HCT116 (cell line): ENCODE data around the gene ESD. TPM values are rescaled to one million over a fixed set of nuclear protein-coding genes. Genes with fewer than 3 reads are reported as not detected.

Experiments used
- ATAC-seq: fragments of 200-7000 bp; cut with Tn5 transposase; 2 replicates; pipeline ENCODE4 v1.9.1; 2020; ENCODE audit warnings: mild to moderate bottlenecking, moderate library complexity
- BruUV-seq: library from RNA; stranded (reverse); fragments of 400-500 nt; replicated peaks from 2 replicates; lab custom pipeline; 2021; lab: Mats Ljungman, UMichigan
- CTCF ChIA-PET: fragments of 300-600 bp; sonication (Branson Sonifier 250); formaldehyde crosslinking; loops from one replicate; lab custom pipeline; 2021; ENCODE audit warnings: antibody characterized with exemption; lab: Charles Lee
- POLR2A ChIA-PET: fragments of 300-600, 350-600 bp; sonication (Branson Sonifier 250); formaldehyde crosslinking; loops from one replicate; lab custom pipeline; 2021; ENCODE audit warnings: antibody characterized with exemption; lab: Charles Lee
- RAD21 ChIA-PET, 2 experiments: fragments of 300-600 bp; sonication (Branson Sonifier 250); formaldehyde crosslinking; loops; one replicate each; lab custom pipeline; 2023; ENCODE audit warnings: low total read pairs in 2 of 2; ENCODE audit not compliant: uncharacterized antibody in 2 of 2, unreplicated experiment in 2 of 2, low non-redundant PET in 1 of 2; lab: Charles Lee
- DNase-seq: peaks from one replicate; pipeline ENCODE4 v3.0.0-alpha.2; 2010; ENCODE audit warnings: low read depth, low spot score
- H2AFZ ChIP-seq: fragments of 200-600 bp; shearing (Covaris generic), sonication (generic); 2 replicates; pipeline ENCODE4 v1.6.1; 2017; ENCODE audit warnings: low read depth, mixed run types, mixed read lengths, antibody characterized with exemption, low read length; ENCODE audit not compliant: poor library complexity, severe bottlenecking
- H3K27ac ChIP-seq: 2 replicates; pipeline ENCODE4 v1.5.1; 2012; ENCODE audit warnings: low read depth, low read length
- H3K27me3 ChIP-seq: fragments of 200-600 bp; sonication (generic); 2 replicates; pipeline ENCODE4 v1.6.1; 2016; ENCODE audit warnings: mixed run types, low read length, mixed read lengths; ENCODE audit not compliant: insufficient read depth
- H3K36me3 ChIP-seq, 2 experiments: fragments of 200-500 bp in 1 of 2; fragments of 200-600 bp in 1 of 2; sonication (Bioruptor generic) in 1 of 2; sonication (generic) in 1 of 2; 2 replicates each; pipeline versions ENCODE4 v1.5.1 to v1.6.1; 2014 to 2016; ENCODE audit warnings: low read length in 2 of 2, inconsistent platforms in 1 of 2, mixed read lengths in 1 of 2, mixed run types in 1 of 2; ENCODE audit not compliant: insufficient read depth in 2 of 2, control insufficient read depth in 1 of 2
- H3K4me1 ChIP-seq, 2 experiments: fragments of 200-600 bp in 1 of 2; sonication (generic) in 1 of 2; 2 replicates each; pipeline versions ENCODE4 v1.5.1 to v1.6.1; 2012 to 2017; ENCODE audit warnings: low read length in 2 of 2, inconsistent platforms in 1 of 2, mild to moderate bottlenecking in 1 of 2, mixed read lengths in 1 of 2, mixed run types in 1 of 2, moderate library complexity in 1 of 2; ENCODE audit not compliant: insufficient read depth in 2 of 2, control insufficient read depth in 1 of 2
- H3K4me2 ChIP-seq: fragments of 200-600 bp; sonication (generic); 2 replicates; pipeline ENCODE4 v1.6.1; 2017; ENCODE audit warnings: mixed run types, low read length, mixed read lengths
- H3K4me3 ChIP-seq, 2 experiments: fragments of 200-600 bp in 1 of 2; sonication (generic) in 1 of 2; replicated peaks in 1 of 2; 2 replicates each; pipeline ENCODE4 v1.5.1; 2011 to 2016; ENCODE audit warnings: low read length in 2 of 2, control low read depth in 1 of 2, low read depth in 1 of 2, mild to moderate bottlenecking in 1 of 2, mixed read lengths in 1 of 2, mixed run types in 1 of 2
- H3K79me2 ChIP-seq: fragments of 200-600 bp; sonication (generic); 2 replicates; pipeline ENCODE4 v1.6.1; 2017; ENCODE audit warnings: mild to moderate bottlenecking, mixed run types, low read length, moderate library complexity, mixed read lengths; ENCODE audit not compliant: insufficient read depth
- H3K9ac ChIP-seq: fragments of 200-600 bp; sonication (generic); 2 replicates; pipeline ENCODE4 v1.6.1; 2016; ENCODE audit warnings: low read length, mixed read lengths
- H3K9me2 ChIP-seq: fragments of 200-600 bp; sonication (generic), shearing (Covaris generic); 2 replicates; pipeline ENCODE4 v1.6.1; 2017; ENCODE audit warnings: mixed run types, mild to moderate bottlenecking, moderate library complexity; ENCODE audit not compliant: insufficient read depth
- H3K9me3 ChIP-seq, 2 experiments: fragments of 200-500 bp in 1 of 2; fragments of 200-600 bp in 1 of 2; sonication (Bioruptor generic) in 1 of 2; sonication (generic) in 1 of 2; 2 replicates each; pipeline ENCODE4 v1.6.1; 2014 to 2017; ENCODE audit warnings: low read length in 2 of 2, mixed read lengths in 2 of 2, inconsistent platforms in 1 of 2, low read depth in 1 of 2, mild to moderate bottlenecking in 1 of 2, mixed run types in 1 of 2, moderate library complexity in 1 of 2; ENCODE audit not compliant: control insufficient read depth in 1 of 2, insufficient read depth in 1 of 2
- H4K20me1 ChIP-seq: fragments of 200-600 bp; sonication (generic), shearing (Covaris generic); 2 replicates; pipeline ENCODE4 v1.6.1; 2017; ENCODE audit warnings: mixed run types, mild to moderate bottlenecking, moderate library complexity; ENCODE audit not compliant: insufficient read depth
- CBX3 ChIP-seq: IDR thresholded peaks from 2 replicates; pipeline ENCODE4 v1.6.1; 2012; ENCODE audit warnings: low read depth
- CEBPB ChIP-seq: IDR thresholded peaks from 2 replicates; pipeline ENCODE4 v1.6.1; 2012; ENCODE audit warnings: low read depth
- EGR1 ChIP-seq: IDR thresholded peaks from 2 replicates; pipeline ENCODE4 v1.6.1; 2012; ENCODE audit warnings: low read depth
- ELF1 ChIP-seq: IDR thresholded peaks from 2 replicates; pipeline ENCODE4 v1.6.1; 2012; ENCODE audit warnings: low read depth, borderline replicate concordance
- EZH2 ChIP-seq: fragments of 200-600 bp; sonication (generic); IDR thresholded peaks from 2 replicates; pipeline ENCODE4 v1.6.1; 2017; ENCODE audit warnings: antibody characterized with exemption, mixed run types
- EZH2phosphoT487 ChIP-seq: fragments of 200-600 bp; IDR thresholded peaks from 2 replicates; pipeline ENCODE4 v1.6.1; 2018; ENCODE audit warnings: antibody characterized with exemption, borderline replicate concordance
- FOSL1 ChIP-seq: IDR thresholded peaks from 2 replicates; pipeline ENCODE4 v1.6.1; 2012; ENCODE audit warnings: low read depth
- JUND ChIP-seq: IDR thresholded peaks from 2 replicates; pipeline ENCODE4 v1.6.1; 2012
- POLR2A ChIP-seq: IDR thresholded peaks from 2 replicates; pipeline ENCODE4 v1.7.0; 2011; ENCODE audit warnings: borderline replicate concordance; ENCODE audit not compliant: insufficient read depth, insufficient read length; ENCODE audit errors: extremely low read depth
- POLR2AphosphoS5 ChIP-seq: IDR thresholded peaks from 2 replicates; pipeline ENCODE4 v1.6.1; 2011; ENCODE audit warnings: mild to moderate bottlenecking, low read depth, low read length, moderate library complexity
- RAD21 ChIP-seq: IDR thresholded peaks from 2 replicates; pipeline ENCODE4 v1.6.1; 2012; ENCODE audit warnings: low read depth, mild to moderate bottlenecking
- SIN3A ChIP-seq: IDR thresholded peaks from 2 replicates; pipeline ENCODE4 v1.6.1; 2012; ENCODE audit warnings: low read depth
- SP1 ChIP-seq: IDR thresholded peaks from 2 replicates; pipeline ENCODE4 v1.6.1; 2012; ENCODE audit warnings: low read depth
- SRF ChIP-seq: IDR thresholded peaks from 2 replicates; pipeline ENCODE4 v1.6.1; 2012; ENCODE audit warnings: low read depth
- TCF7L2 ChIP-seq: IDR thresholded peaks from 2 replicates; pipeline ENCODE4 v1.7.0; 2011; ENCODE audit warnings: borderline replicate concordance, inconsistent platforms; ENCODE audit not compliant: insufficient read depth, insufficient read length; ENCODE audit errors: extremely low read depth
- YY1 ChIP-seq: IDR thresholded peaks from 2 replicates; pipeline ENCODE4 v1.6.1; 2011; ENCODE audit warnings: low read length, low read depth, moderate library complexity, mild to moderate bottlenecking; ENCODE audit not compliant: insufficient replicate concordance; ENCODE audit errors: extremely low read depth
- ZFX ChIP-seq: fragments of 450-650 bp; IDR thresholded peaks from 2 replicates; pipeline ENCODE4 v1.6.1; 2017
- ZNF274 ChIP-seq: fragments of 200-500 bp; sonication (Bioruptor generic); IDR thresholded peaks from 2 replicates; pipeline ENCODE4 v1.6.1; 2014; ENCODE audit warnings: mild to moderate bottlenecking, low read depth, low read length, inconsistent platforms
- intact Hi-C: fragments of 100-400 bp; cut with micrococcal nuclease; formaldehyde crosslinking; loops from 2 replicates; pipeline ENCODE4 v1.10.0; 2022
- total RNA-seq: library from RNA; stranded (reverse); gene quantifications from one replicate; pipeline ENCODE4 v1.2.1, GENCODE V29; 2021; ENCODE audit not compliant: unreplicated experiment
- TF ChIP-seq, protein P1 (sequence below): IDR thresholded peaks from 2 replicates; pipeline ENCODE4 v1.6.1; 2012
- TF ChIP-seq, protein P2 (sequence below): IDR thresholded peaks from 2 replicates; pipeline ENCODE4 v1.6.1; 2011; ENCODE audit warnings: mild to moderate bottlenecking, low read length, moderate library complexity; ENCODE audit not compliant: insufficient replicate concordance; ENCODE audit errors: extremely low read depth

Gene ESD
- total RNA-seq, 1 experiment from 2014 or later: 111 TPM

GRCh38 chr13:46749951-46750350 is 47.0 kb downstream of the ESD start:
- BruUV-seq: no TSS peak
- Histone ChIP-seq H3K4me1 (no peaks in the 10 kb centered on the region), H3K27me3 (no peaks in the 10 kb centered on the region), H3K4me3 (no peak overlapping the region), H3K9ac (no peak overlapping the region), H4K20me1 (no peaks in the 10 kb centered on the region), H3K27ac (no peak overlapping the region), H3K79me2 (no peaks in the 10 kb centered on the region), H3K9me3 (no peaks in the 10 kb centered on the region), H2AFZ (no peak overlapping the region), H3K36me3 (peaks cover 4 to 5% of the 10 kb centered on the region in 2 experiments; a peak in 2 of 4 replicates), H3K9me2 (no peaks in the 10 kb centered on the region), H3K4me2 (no peak overlapping the region)
- DNase-seq (no peak), ATAC-seq (no peak)
- TF ChIP-seq SIN3A: no peak
- no peak for TF ChIP-seq SP1
- no peak for TF ChIP-seq POLR2A
- TF ChIP-seq ZNF274: no peak
- TF ChIP-seq CEBPB: no peak
- no peak for TF ChIP-seq EGR1
- TF ChIP-seq POLR2AphosphoS5: no peak
- ChIA-PET POLR2A (no interaction called here), RAD21 (no interaction called here), CTCF (no interaction called here)
- intact Hi-C loops: no loop called here

GRCh38 chr13:46748300-46748699 is 48.7 kb downstream of the ESD start:
- BruUV-seq: no TSS peak
- Histone ChIP-seq H3K4me3 (no peak overlapping the region), H3K27ac (no peak overlapping the region), H2AFZ (no peak overlapping the region), H3K9me3 (no peaks in the 10 kb centered on the region), H3K27me3 (no peaks in the 10 kb centered on the region), H3K9me2 (no peaks in the 10 kb centered on the region), H3K4me1 (no peaks in the 10 kb centered on the region), H4K20me1 (no peaks in the 10 kb centered on the region), H3K9ac (no peak overlapping the region), H3K36me3 (peaks cover 4 to 5% of the 10 kb centered on the region in 2 experiments; a peak in 2 of 4 replicates), H3K4me2 (no peak overlapping the region), H3K79me2 (no peaks in the 10 kb centered on the region)
- ATAC-seq: no peak
- intact Hi-C loops: no loop called here
- ChIA-PET POLR2A (no interaction called here), RAD21 (no interaction called here), CTCF (no interaction called here)
- no peak for TF ChIP-seq SIN3A
- no peak for TF ChIP-seq ELF1
- no peak for TF ChIP-seq YY1
- no peak for TF ChIP-seq SRF
- TF ChIP-seq POLR2AphosphoS5: no peak
- no peak for TF ChIP-seq ZFX
- no peak for TF ChIP-seq CEBPB
- TF ChIP-seq FOSL1: no peak
- TF ChIP-seq EZH2phosphoT487: no peak
- TF ChIP-seq EZH2: no peak
- TF ChIP-seq ZNF274: no peak
- TF ChIP-seq SP1: no peak
- TF ChIP-seq, protein P1, sequence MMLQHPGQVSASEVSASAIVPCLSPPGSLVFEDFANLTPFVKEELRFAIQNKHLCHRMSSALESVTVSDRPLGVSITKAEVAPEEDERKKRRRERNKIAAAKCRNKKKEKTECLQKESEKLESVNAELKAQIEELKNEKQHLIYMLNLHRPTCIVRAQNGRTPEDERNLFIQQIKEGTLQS: no peak
- no peak for TF ChIP-seq TCF7L2
- TF ChIP-seq JUND: no peak
- no peak for TF ChIP-seq CBX3
- TF ChIP-seq, protein P2, sequence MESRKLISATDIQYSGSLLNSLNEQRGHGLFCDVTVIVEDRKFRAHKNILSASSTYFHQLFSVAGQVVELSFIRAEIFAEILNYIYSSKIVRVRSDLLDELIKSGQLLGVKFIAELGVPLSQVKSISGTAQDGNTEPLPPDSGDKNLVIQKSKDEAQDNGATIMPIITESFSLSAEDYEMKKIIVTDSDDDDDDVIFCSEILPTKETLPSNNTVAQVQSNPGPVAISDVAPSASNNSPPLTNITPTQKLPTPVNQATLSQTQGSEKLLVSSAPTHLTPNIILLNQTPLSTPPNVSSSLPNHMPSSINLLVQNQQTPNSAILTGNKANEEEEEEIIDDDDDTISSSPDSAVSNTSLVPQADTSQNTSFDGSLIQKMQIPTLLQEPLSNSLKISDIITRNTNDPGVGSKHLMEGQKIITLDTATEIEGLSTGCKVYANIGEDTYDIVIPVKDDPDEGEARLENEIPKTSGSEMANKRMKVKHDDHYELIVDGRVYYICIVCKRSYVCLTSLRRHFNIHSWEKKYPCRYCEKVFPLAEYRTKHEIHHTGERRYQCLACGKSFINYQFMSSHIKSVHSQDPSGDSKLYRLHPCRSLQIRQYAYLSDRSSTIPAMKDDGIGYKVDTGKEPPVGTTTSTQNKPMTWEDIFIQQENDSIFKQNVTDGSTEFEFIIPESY: no peak
- TF ChIP-seq RAD21: no peak
- no peak for DNase-seq
